ENCODE results near the gene CAMTA1. TPM values are rescaled to one million over a fixed set of nuclear protein-coding genes. Genes with fewer than 3 reads are reported as not detected.

CAMTA1 gene
- polyA plus RNA-seq, 1 experiment: 64.9 TPM

- no peaks in the 10 kb centered on the region for H3K27me3 ChIP-seq (ENCODE audit: control insufficient read depth, insufficient read depth, low read length)
- no peaks in the 10 kb centered on the region for H3K9me3 ChIP-seq (ENCODE audit: control insufficient read depth, insufficient read depth, low read length)
- CTCF ChIA-PET: no interaction called here
- no peak overlapping the region for H3K27ac ChIP-seq (ENCODE audit: low read depth, low read length)
- no peak overlapping the region for H3K4me3 ChIP-seq (ENCODE audit: low read depth, low read length)
- TF ChIP-seq CTCF (IDR thresholded peaks at IDR 0.05; ENCODE audit: low read depth, low read length): no peak
- DNase-seq (ENCODE audit: low read depth, low spot score): no peak
- POLR2A ChIA-PET: interaction anchor here (0.5 kb wide), 1 partner anchor 47 kb away, joined by 3 read pairs; no protein-coding TSS in a partner anchor
Observed at GRCh38 chr1:7575041-7575400, 789.8 kb downstream of the CAMTA1 start.

GRCh38 chr1:7576946-7577657 lies 791.8 kb downstream of the CAMTA1 start:
- ChIA-PET POLR2A (no interaction called here), CTCF (no interaction called here)
- Histone ChIP-seq H3K27ac (ENCODE audit: low read depth, low read length) (no peak overlapping the region), H3K27me3 (ENCODE audit: control insufficient read depth, insufficient read depth, low read length) (no peaks in the 10 kb centered on the region), H3K9me3 (ENCODE audit: control insufficient read depth, insufficient read depth, low read length) (no peaks in the 10 kb centered on the region), H3K4me3 (ENCODE audit: low read depth, low read length) (no peak overlapping the region)
- DNase-seq (ENCODE audit: low read depth, low spot score): no peak
- peak; percentile 61 for TF ChIP-seq CTCF (IDR thresholded peaks at IDR 0.05; ENCODE audit: low read depth, low read length)

- H3K27me3 ChIP-seq (ENCODE audit: control insufficient read depth, insufficient read depth, low read length): no peaks in the 10 kb centered on the region
- DNase-seq (ENCODE audit: low read depth, low spot score): no peak
- no peak overlapping the region for H3K4me3 ChIP-seq (ENCODE audit: low read depth, low read length)
- no peaks in the 10 kb centered on the region for H3K9me3 ChIP-seq (ENCODE audit: control insufficient read depth, insufficient read depth, low read length)
- POLR2A ChIA-PET: no interaction called here
- no peak overlapping the region for H3K27ac ChIP-seq (ENCODE audit: low read depth, low read length)
- CTCF ChIA-PET: no interaction called here
- no peak for TF ChIP-seq CTCF (IDR thresholded peaks at IDR 0.05; ENCODE audit: low read depth, low read length)
Observed at GRCh38 chr1:7578206-7578605, 793.0 kb downstream of the CAMTA1 start.

- Histone ChIP-seq H3K27ac (ENCODE audit: low read depth, low read length) (no peak overlapping the region), H3K27me3 (ENCODE audit: control insufficient read depth, insufficient read depth, low read length) (no peaks in the 10 kb centered on the region), H3K4me3 (ENCODE audit: low read depth, low read length) (no peak overlapping the region), H3K9me3 (ENCODE audit: control insufficient read depth, insufficient read depth, low read length) (no peaks in the 10 kb centered on the region)
- ChIA-PET CTCF (no interaction called here), POLR2A (no interaction called here)
- TF ChIP-seq CTCF (IDR thresholded peaks at IDR 0.05; ENCODE audit: low read depth, low read length): no peak
- no peak for DNase-seq (ENCODE audit: low read depth, low spot score)
Observed at GRCh38 chr1:7579016-7579415, 793.8 kb downstream of the CAMTA1 start.

- POLR2A ChIA-PET: no interaction called here
- Histone ChIP-seq H3K27ac (ENCODE audit: low read depth, low read length) (no peak overlapping the region), H3K4me3 (ENCODE audit: low read depth, low read length) (no peak overlapping the region), H3K27me3 (ENCODE audit: control insufficient read depth, insufficient read depth, low read length) (no peaks in the 10 kb centered on the region), H3K9me3 (ENCODE audit: control insufficient read depth, insufficient read depth, low read length) (no peaks in the 10 kb centered on the region)
- no peak for TF ChIP-seq CTCF (IDR thresholded peaks at IDR 0.05; ENCODE audit: low read depth, low read length)
- DNase-seq (ENCODE audit: low read depth, low spot score): no peak
- CTCF ChIA-PET: interaction anchor here (1.2 kb wide), 1 partner anchor 68 kb away, joined by 3 read pairs; no protein-coding TSS in a partner anchor
Observed at GRCh38 chr1:7579831-7580804, 794.9 kb downstream of the CAMTA1 start.
